Kidney (tissue), 14 donors: Measurements from ENCODE around the gene EXOC2. TPM values are rescaled to one million over a fixed set of nuclear protein-coding genes. Genes with fewer than 3 reads are reported as not detected.

ENCODE experiments used
- DNase-seq, 5 donors: peaks; one replicate each; pipeline ENCODE4 v3.0.0-alpha.2; 2013 to 2020
- FAIRE-seq: peaks from 2 replicates; lab custom pipeline; 2012; peaks lifted over from hg19 to GRCh38; lab: Jason Lieb, UNC
- H3K27ac ChIP-seq, 2 donors: one replicate each; pipeline ENCODE4 v1.7.0; 2013; ENCODE audit warnings: low read depth in 2 of 2, low read length in 2 of 2, inconsistent platforms in 1 of 2
- H3K27me3 ChIP-seq: one replicate; pipeline ENCODE4 v1.7.1; 2013; ENCODE audit warnings: low read length, inconsistent platforms; ENCODE audit not compliant: control insufficient read depth, insufficient read depth
- H3K36me3 ChIP-seq, 3 donors: one replicate each; pipeline versions ENCODE4 v1.7.0 to v1.7.1; 2013; ENCODE audit warnings: low read length in 3 of 3, control low read depth in 1 of 3, inconsistent platforms in 1 of 3; ENCODE audit not compliant: insufficient read depth in 3 of 3, control insufficient read depth in 2 of 3
- H3K4me1 ChIP-seq, 3 donors: one replicate each; pipeline versions ENCODE4 v1.7.0 to v1.7.1; 2013; ENCODE audit warnings: low read length in 3 of 3, inconsistent platforms in 1 of 3, low read depth in 1 of 3; ENCODE audit not compliant: control insufficient read depth in 2 of 3, insufficient read depth in 2 of 3
- H3K4me3 ChIP-seq, 3 donors: one replicate each; pipeline versions ENCODE4 v1.7.0 to v1.8.1; 2013; ENCODE audit warnings: low read length in 3 of 3, control low read depth in 1 of 3, inconsistent platforms in 1 of 3
- H3K9ac ChIP-seq, 3 donors: one replicate each; pipeline versions ENCODE4 v1.7.0 to v1.7.1; 2013; ENCODE audit warnings: low read length in 3 of 3, control low read depth in 1 of 3, inconsistent platforms in 1 of 3
- H3K9me3 ChIP-seq, 3 donors: one replicate each; pipeline versions ENCODE4 v1.7.0 to v1.7.1; 2013; ENCODE audit warnings: low read length in 3 of 3, control low read depth in 1 of 3, inconsistent platforms in 1 of 3; ENCODE audit not compliant: control insufficient read depth in 2 of 3, insufficient read depth in 1 of 3
- CTCF ChIP-seq: IDR thresholded peaks from 3 replicates; pipeline ENCODE4 v1.5.1; 2012; ENCODE audit warnings: mild to moderate bottlenecking, moderate library complexity, borderline replicate concordance; ENCODE audit not compliant: insufficient read depth; ENCODE audit errors: extremely low read depth
- intact Hi-C: fragments of 100-400 bp; cut with DNase I; formaldehyde crosslinking; loops from one replicate; pipeline ENCODE4 v1.11.1; 2022
- polyA plus RNA-seq: library from polyadenylated mRNA; stranded (reverse); fragments of 350-450 nt; fragmentation: Illumina TruSeq; extraction: RNeasy Lipid Tissue Mini Kit (QIAGEN cat#74804); gene quantifications from one replicate; pipeline ENCODE4 v1.2.3, GENCODE V29; 2014; ENCODE audit warnings: low read depth, low replicate concordance; ENCODE audit not compliant: insufficient read depth
- total RNA-seq: library from RNA; stranded (reverse); fragmentation: NEBNext Ultra II Directional; extraction: Animal tissue kit (Norgen Biotek cat#: 25700); gene quantifications from one replicate; pipeline ENCODE4 v1.2.1, GENCODE V29; 2021
- donor health status: control.
- donor health status: control.
- donor health status: control.
- donor health status: control.
- donor health status: control.
- donor health status: DM: yes; HTN: yes; CAD: no.
- donor health status: Normal renal cell carcinoma (clear cell type).

EXOC2 gene
- total and polyA plus RNA-seq, 2 donors from 2014 or later = 8.6 to 21.7 TPM

DNA sequence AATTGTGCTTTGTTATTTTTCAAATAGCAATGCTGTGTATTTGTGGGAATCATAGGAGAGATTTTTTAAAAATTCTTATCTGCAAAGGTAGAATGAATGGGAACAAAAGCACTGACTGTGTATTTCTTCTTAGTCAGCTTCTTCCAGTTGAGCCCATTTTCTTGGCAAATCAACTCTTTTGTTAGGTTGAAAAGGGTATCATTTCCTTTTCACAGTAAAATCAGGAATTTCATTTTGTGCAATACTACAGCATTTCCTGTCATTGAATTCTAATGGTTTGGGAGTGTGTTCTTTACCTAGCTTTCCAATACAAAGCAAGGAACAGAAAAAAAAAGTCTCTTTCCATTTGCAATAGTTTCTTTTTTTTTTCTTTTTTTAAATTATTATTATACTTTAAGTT is 19.0 kb upstream of the EXOC2 start:
- intact Hi-C loops = no loop called here
- Histone ChIP-seq H3K27ac (peak overlapping the region in 1 of 2 donors; percentile 84), H3K4me3 (peak overlapping the region in 1 of 3 donors; percentile 74), H3K9ac (no peak overlapping the region), H3K9me3 (peaks cover 0 to 1% (median 0%) of the 10 kb centered on the region in 3 donors), H3K27me3 (peaks cover 44% of the 10 kb centered on the region), H3K4me1 (no peaks in the 10 kb centered on the region), H3K36me3 (no peaks in the 10 kb centered on the region)
- DNase-seq (no peak), FAIRE-seq (no peak)
- no peak for TF ChIP-seq CTCF

GRCh38 chr6:710601-711571 is 17.9 kb upstream of the EXOC2 start:
- peak overlapping the region; percentile 47 to 74 (median 60) for H3K4me3 ChIP-seq
- no peaks in the 10 kb centered on the region for H3K36me3 ChIP-seq
- H3K9ac ChIP-seq = peak overlapping the region; percentile 16 to 52 (median 52)
- DNase-seq (peak; percentile 46 to 88 (median 57)), FAIRE-seq (no peak)
- peaks cover 0 to 2% (median 0%) of the 10 kb centered on the region in 3 donors for H3K9me3 ChIP-seq
- H3K27ac ChIP-seq = peak overlapping the region; percentile 81 to 84
- H3K27me3 ChIP-seq = peaks cover 48% of the 10 kb centered on the region
- H3K4me1 ChIP-seq = no peaks in the 10 kb centered on the region
- intact Hi-C loops = no loop called here
- TF ChIP-seq CTCF = no peak

DNA sequence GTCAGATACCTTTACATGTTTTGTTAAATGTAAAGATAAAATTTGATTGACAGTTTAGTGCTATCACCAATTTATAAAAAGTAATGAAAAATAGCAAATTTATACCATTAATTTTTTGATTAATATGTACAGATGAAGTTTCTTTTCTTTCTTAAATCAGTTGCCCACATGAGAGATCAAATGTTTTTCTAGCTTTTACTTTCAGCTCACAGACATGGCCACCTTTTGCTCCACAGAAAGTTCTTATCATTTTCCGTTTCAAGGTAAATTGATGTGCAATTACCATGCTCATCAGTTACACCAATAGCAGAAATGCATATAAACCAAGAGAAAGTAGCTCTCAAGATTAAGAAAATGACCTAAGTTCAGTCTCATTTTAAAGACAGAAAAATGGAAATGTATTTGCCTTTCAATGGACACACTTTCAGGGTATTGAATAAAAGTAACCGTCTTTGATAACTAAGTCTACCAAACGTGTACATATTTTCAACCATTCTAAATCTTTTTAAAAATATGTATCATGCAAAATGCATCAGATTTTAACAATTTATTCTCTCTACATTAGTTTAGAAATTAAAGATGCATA is 16.6 kb upstream of the EXOC2 start:
- no peak overlapping the region for H3K4me3 ChIP-seq
- intact Hi-C loops = no loop called here
- peaks cover 44% of the 10 kb centered on the region for H3K27me3 ChIP-seq
- no peak overlapping the region for H3K27ac ChIP-seq
- no peaks in the 10 kb centered on the region for H3K36me3 ChIP-seq
- H3K4me1 ChIP-seq = no peaks in the 10 kb centered on the region
- H3K9ac ChIP-seq = no peak overlapping the region
- H3K9me3 ChIP-seq = peaks cover 0 to 2% (median 0%) of the 10 kb centered on the region in 3 donors
- no peak for DNase-seq
- no peak for FAIRE-seq
- no peak for TF ChIP-seq CTCF
